Measurements from ENCODE around the gene DECR2. TPM values are rescaled to one million over a fixed set of nuclear protein-coding genes. Genes with fewer than 3 reads are reported as not detected.

DECR2 gene
- total RNA-seq, 1 donor from 2014 or later = 17.4 TPM

DNA sequence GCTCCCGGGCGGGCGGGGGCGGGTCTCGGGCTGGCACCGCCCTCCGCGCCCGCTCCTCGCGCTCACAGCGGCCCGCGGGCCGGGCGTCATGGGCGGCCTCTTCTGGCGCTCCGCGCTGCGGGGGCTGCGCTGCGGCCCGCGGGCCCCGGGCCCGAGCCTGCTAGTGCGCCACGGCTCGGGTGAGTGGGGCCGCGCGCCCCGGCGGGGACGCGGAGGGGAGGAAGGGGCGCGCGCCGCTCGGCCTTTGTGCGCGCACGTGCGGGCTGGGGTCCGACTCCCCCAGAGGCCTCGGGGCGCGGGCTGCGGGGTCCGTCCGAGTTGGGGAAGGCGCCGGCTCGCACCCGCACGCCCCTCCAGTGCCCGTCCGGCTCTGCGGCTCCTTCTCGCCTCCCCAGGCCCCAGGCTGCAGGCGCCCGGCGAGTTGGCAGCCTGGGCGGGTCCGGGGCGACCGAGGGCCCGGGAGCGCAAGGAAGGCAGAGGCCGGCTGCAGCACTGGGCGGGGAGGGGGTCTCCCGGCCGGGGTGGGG, 4.5 kb upstream of the DECR2 start, which contains the start of gene NME4:
TSS of gene NME4 (plus strand) at position 65 of the 527 bp plus-strand sequence. CDS start at position 89, 24 bp downstream.
- Histone ChIP-seq H3K27me3 (ENCODE audit: insufficient read depth, low read length) (no peaks in the 10 kb centered on the region), H3K4me2 (ENCODE audit: low read length) (peak within 1 kb of the TSS; percentile 96), H3K36me3 (ENCODE audit: insufficient read depth, low read length) (no peaks in the 10 kb centered on the region), H3K9ac (ENCODE audit: low read length) (peak within 1 kb of the TSS; percentile 73), H3K27ac (ENCODE audit: low read depth, low read length) (peak within 1 kb of the TSS; percentile 19), H3K79me2 (ENCODE audit: insufficient read depth, low read length) (peaks cover 7% of the 10 kb centered on the region), H3K4me3 (ENCODE audit: insufficient read depth, low read depth, low read length) (peak within 1 kb of the TSS; percentile 57), H4K20me1 (ENCODE audit: insufficient read depth, low read length) (peaks cover 25% of the 10 kb centered on the region), H3K9me3 (ENCODE audit: insufficient read depth, low read depth, low read length) (no peaks in the 10 kb centered on the region), H2AFZ (ENCODE audit: low read depth, low read length) (peak within 1 kb of the TSS; percentile 88), H3K4me1 (ENCODE audit: insufficient read depth, low read length) (peaks cover 8% of the 10 kb centered on the region)
- Mint-ChIP-seq H3K4me3 (ENCODE audit: unreplicated experiment) (peak within 1 kb of the TSS; percentile 92), H3K36me3 (ENCODE audit: low read depth, unreplicated experiment) (peaks cover 2% of the 10 kb centered on the region), H3K4me1 (ENCODE audit: low read depth, unreplicated experiment) (no peaks in the 10 kb centered on the region), H3K27ac (ENCODE audit: unreplicated experiment) (peak within 1 kb of the TSS; percentile 95), H3K9me3 (ENCODE audit: unreplicated experiment) (no peaks in the 10 kb centered on the region), H3K27me3 (ENCODE audit: low read depth, unreplicated experiment) (no peaks in the 10 kb centered on the region)
- TF ChIP-seq, protein P1, sequence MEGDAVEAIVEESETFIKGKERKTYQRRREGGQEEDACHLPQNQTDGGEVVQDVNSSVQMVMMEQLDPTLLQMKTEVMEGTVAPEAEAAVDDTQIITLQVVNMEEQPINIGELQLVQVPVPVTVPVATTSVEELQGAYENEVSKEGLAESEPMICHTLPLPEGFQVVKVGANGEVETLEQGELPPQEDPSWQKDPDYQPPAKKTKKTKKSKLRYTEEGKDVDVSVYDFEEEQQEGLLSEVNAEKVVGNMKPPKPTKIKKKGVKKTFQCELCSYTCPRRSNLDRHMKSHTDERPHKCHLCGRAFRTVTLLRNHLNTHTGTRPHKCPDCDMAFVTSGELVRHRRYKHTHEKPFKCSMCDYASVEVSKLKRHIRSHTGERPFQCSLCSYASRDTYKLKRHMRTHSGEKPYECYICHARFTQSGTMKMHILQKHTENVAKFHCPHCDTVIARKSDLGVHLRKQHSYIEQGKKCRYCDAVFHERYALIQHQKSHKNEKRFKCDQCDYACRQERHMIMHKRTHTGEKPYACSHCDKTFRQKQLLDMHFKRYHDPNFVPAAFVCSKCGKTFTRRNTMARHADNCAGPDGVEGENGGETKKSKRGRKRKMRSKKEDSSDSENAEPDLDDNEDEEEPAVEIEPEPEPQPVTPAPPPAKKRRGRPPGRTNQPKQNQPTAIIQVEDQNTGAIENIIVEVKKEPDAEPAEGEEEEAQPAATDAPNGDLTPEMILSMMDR (IDR thresholded peaks at IDR 0.05; ENCODE audit: insufficient read depth, low read depth, low read length) = no peak
- TF ChIP-seq EZH2 (IDR thresholded peaks at IDR 0.05; ENCODE audit: insufficient read depth, low read length) = no peak
- FAIRE-seq (no peak), DNase-seq (ENCODE audit: low read depth) (no peak)

DNA sequence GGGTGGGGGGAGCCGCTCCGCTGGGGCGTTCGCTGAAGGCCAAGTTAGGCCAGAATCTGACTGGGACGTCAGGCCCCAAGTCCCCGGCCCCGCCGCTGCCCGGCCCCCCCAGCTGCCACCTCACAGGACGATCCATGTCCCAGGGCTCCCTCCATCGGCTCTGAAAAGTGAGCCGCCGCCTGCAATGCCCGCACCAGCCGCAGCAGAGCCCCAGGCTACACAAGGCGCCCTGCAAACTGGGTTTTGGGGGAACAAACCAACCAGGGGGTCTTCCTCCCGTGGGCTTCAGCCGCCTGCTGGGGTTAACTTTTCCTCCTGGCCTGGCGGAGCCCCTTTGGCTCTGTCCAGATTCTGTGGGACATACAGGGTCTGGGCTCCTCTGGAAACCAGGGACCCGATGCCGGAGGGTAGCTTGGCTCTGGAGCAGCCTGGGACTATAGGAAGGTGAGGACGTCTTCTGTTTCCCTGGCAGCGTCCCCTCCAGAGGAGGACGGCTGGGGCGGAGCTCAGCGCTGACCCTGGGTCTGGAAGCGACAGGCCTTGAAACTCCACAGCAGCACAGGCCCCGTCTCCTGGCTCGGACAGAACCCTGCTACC, 3.9 kb upstream of the DECR2 start:
- Histone ChIP-seq H3K9ac (ENCODE audit: low read length) (peak overlapping the region; percentile 63), H3K27me3 (ENCODE audit: insufficient read depth, low read length) (no peaks in the 10 kb centered on the region), H3K36me3 (ENCODE audit: insufficient read depth, low read length) (no peaks in the 10 kb centered on the region), H3K4me3 (ENCODE audit: insufficient read depth, low read depth, low read length) (peak overlapping the region; percentile 33), H4K20me1 (ENCODE audit: insufficient read depth, low read length) (peaks cover 25% of the 10 kb centered on the region), H2AFZ (ENCODE audit: low read depth, low read length) (no peak overlapping the region), H3K4me1 (ENCODE audit: insufficient read depth, low read length) (peaks cover 8% of the 10 kb centered on the region), H3K79me2 (ENCODE audit: insufficient read depth, low read length) (peaks cover 7% of the 10 kb centered on the region), H3K4me2 (ENCODE audit: low read length) (peak overlapping the region; percentile 78), H3K27ac (ENCODE audit: low read depth, low read length) (no peak overlapping the region), H3K9me3 (ENCODE audit: insufficient read depth, low read depth, low read length) (no peaks in the 10 kb centered on the region)
- no peaks in the 10 kb centered on the region for H3K27me3 Mint-ChIP-seq (ENCODE audit: low read depth, unreplicated experiment)
- FAIRE-seq = no peak
- TF ChIP-seq, protein P1 (IDR thresholded peaks at IDR 0.05; ENCODE audit: insufficient read depth, low read depth, low read length) = no peak
- TF ChIP-seq EZH2 (IDR thresholded peaks at IDR 0.05; ENCODE audit: insufficient read depth, low read length) = no peak
- no peaks in the 10 kb centered on the region for H3K4me1 Mint-ChIP-seq (ENCODE audit: low read depth, unreplicated experiment)
- peaks cover 2% of the 10 kb centered on the region for H3K36me3 Mint-ChIP-seq (ENCODE audit: low read depth, unreplicated experiment)
- H3K27ac Mint-ChIP-seq (ENCODE audit: unreplicated experiment) = peak overlapping the region; percentile 66
- H3K9me3 Mint-ChIP-seq (ENCODE audit: unreplicated experiment) = no peaks in the 10 kb centered on the region
- peak overlapping the region; percentile 77 for H3K4me3 Mint-ChIP-seq (ENCODE audit: unreplicated experiment)
- DNase-seq (ENCODE audit: low read depth) = peak; percentile 30
